Heart right ventricle (tissue), 16 donors: ENCODE measurements around the gene PRDM5. TPM values are rescaled to one million over a fixed set of nuclear protein-coding genes. Genes with fewer than 3 reads are reported as not detected.

Experiments
- ATAC-seq, 8 donors: fragments of 200-7000 bp; cut with Tn5 transposase; one replicate each; pipeline ENCODE4 v1.9.1; 2020; ENCODE audit warnings: mild to moderate bottlenecking in 8 of 8, moderate library complexity in 8 of 8, moderate number of reproducible peaks in 1 of 8
- DNase-seq, 2 donors: peaks; one replicate each; pipeline ENCODE4 v3.0.0-alpha.2; 2020
- H3K27ac ChIP-seq, 10 donors: fragments of 200-600 bp; sonication (generic) in 2 of 10; one replicate each; pipeline versions ENCODE4 v1.5.0 to v1.8.0; 2020 to 2022; ENCODE audit warnings: mild to moderate bottlenecking in 3 of 10
- H3K27me3 ChIP-seq, 7 donors: fragments of 200-600 bp; one replicate each; pipeline ENCODE4 v1.8.0; 2021 to 2022; ENCODE audit warnings: mild to moderate bottlenecking in 2 of 7
- H3K36me3 ChIP-seq, 9 donors: fragments of 200-600 bp; sonication (generic) in 1 of 9; one replicate each; pipeline versions ENCODE4 v1.5.0 to v1.8.0; 2020 to 2022; ENCODE audit warnings: mild to moderate bottlenecking in 2 of 9
- H3K4me1 ChIP-seq, 9 donors: fragments of 200-600 bp; sonication (generic) in 1 of 9; one replicate each; pipeline versions ENCODE4 v1.5.0 to v1.8.0; 2020 to 2022; ENCODE audit warnings: mild to moderate bottlenecking in 4 of 9
- H3K4me3 ChIP-seq, 10 donors: fragments of 200-600 bp; sonication (generic) in 2 of 10; one replicate each; pipeline versions ENCODE4 v1.5.0 to v1.8.0; 2020 to 2022; ENCODE audit warnings: mild to moderate bottlenecking in 7 of 10, moderate library complexity in 2 of 10
- H3K9me3 ChIP-seq, 11 donors: fragments of 200-600 bp in 10 of 11; sonication (generic) in 2 of 11; one replicate each; pipeline versions ENCODE4 v1.5.0 to v1.8.0; 2013 to 2022; ENCODE audit warnings: mild to moderate bottlenecking in 2 of 11, control low read depth in 1 of 11, moderate library complexity in 1 of 11
- WGBS, 2 donors: extraction: QIAGEN DNeasy Blood & Tissue Kit; methylation state at CpG; one replicate each; pipeline ENCODE4 v1.1.7; 2013; ENCODE audit warnings: inconsistent platforms in 1 of 2; 5-methylcytosine and 5-hydroxymethylcytosine counted together
- intact Hi-C, 10 donors: fragments of 100-400 bp; cut with DNase I; formaldehyde crosslinking; loops; one replicate each; pipeline versions ENCODE4 v1.11.1 to v1.14.2; 2022
- polyA plus RNA-seq, 2 donors: library from polyadenylated mRNA; stranded (reverse); fragments of 200-250 nt; gene quantifications; one replicate each; pipeline ENCODE4 v1.2.3, GENCODE V29; 2013
- total RNA-seq, 10 donors: library from RNA; stranded (reverse); fragmentation: NEBNext Ultra II Directional in 3 of 10; extraction: Animal tissue kit (Norgen Biotek cat#: 25700) in 3 of 10; gene quantifications; one replicate each; pipeline versions ENCODE4 v1.2.1 to v1.2.4, GENCODE V29; 2021 to 2023
- TF ChIP-seq, protein P1 (sequence below), 9 donors: fragments of 200-600 bp; sonication (generic) in 2 of 9; IDR thresholded peaks; one replicate each; pipeline versions ENCODE4 v1.5.0 to v1.8.0; 2021 to 2022; ENCODE audit warnings: antibody characterized with exemption in 9 of 9, mild to moderate bottlenecking in 5 of 9, moderate library complexity in 1 of 9
- donor health status: Arrhythmogenic right ventricular cardiomyopathy.
- donor health status: ischemic (EF 13 %, LVEDD 7.1; RV severe dilation, severe dysfunction).
- donor health status: healthy with polysubstance abuse.
- donor health status: DM: no; HTN: yes; CAD: no.
- donor health status: DM: no; HTN: no; CAD: no.
- donor health status: ischemic (EF 25% LVEDD 6.9; RV normal size, moderate dysfunction).
- donor health status: ischemic (EF 25% LVEDD 5.7; RV mildly dilated, moderate dysfunction).
- donor health status: healthy.
- donor health status: DM: yes; HTN: yes; CAD: no.
- donor health status: Ischemic cardiomyopathy.
- donor health status: ischemic (EF 35%, LVEDD 5.7; RV mildly dilated, moderate dysfunction).
- donor health status: nonischemic (EF 11% LVEDD 7.7; RV severe dilation, severe dysfunction).
- donor health status: DM: yes; HTN: yes; CAD: no.
- donor health status: PGD.
- donor health status: ischemic (EF 29% LVEDD 5.4; RV normal size, mild dysfunction).
- donor health status: nonischemic (EF 23%, LVEDD 6.1; RV moderate dilation, normal function).

Gene PRDM5
- total and polyA plus RNA-seq, 12 donors, result 1.5 to 20.5 (median 12.1) TPM

DNA sequence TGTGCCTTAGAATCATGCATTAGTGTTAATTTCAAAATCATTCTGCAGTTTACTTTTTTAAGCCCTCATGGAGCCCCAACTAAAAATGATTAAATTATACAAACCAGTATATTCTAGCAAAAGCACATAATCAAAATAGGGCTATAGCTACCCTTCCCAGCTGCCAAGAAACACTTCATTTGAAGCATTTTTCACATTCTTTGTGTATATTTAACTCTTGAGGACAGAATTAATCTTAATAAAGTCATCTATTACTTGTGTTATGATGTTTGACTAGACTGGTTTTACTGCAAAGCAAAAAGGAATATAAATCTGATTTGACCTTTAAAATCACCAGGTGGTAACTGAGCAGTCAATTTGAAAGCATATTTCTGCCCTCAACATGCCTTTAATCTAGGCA, 145.1 kb downstream of the PRDM5 start:
- intact Hi-C loops, result no loop called here
- Histone ChIP-seq H3K27ac (no peak overlapping the region), H3K36me3 (peaks cover 0 to 7% (median 0%) of the 10 kb centered on the region in 9 donors), H3K27me3 (no peaks in the 10 kb centered on the region), H3K4me3 (no peak overlapping the region), H3K4me1 (peaks cover 0 to 6% (median 0%) of the 10 kb centered on the region in 9 donors), H3K9me3 (no peaks in the 10 kb centered on the region)
- ATAC-seq (no peak), DNase-seq (no peak)
- TF ChIP-seq, protein P1, sequence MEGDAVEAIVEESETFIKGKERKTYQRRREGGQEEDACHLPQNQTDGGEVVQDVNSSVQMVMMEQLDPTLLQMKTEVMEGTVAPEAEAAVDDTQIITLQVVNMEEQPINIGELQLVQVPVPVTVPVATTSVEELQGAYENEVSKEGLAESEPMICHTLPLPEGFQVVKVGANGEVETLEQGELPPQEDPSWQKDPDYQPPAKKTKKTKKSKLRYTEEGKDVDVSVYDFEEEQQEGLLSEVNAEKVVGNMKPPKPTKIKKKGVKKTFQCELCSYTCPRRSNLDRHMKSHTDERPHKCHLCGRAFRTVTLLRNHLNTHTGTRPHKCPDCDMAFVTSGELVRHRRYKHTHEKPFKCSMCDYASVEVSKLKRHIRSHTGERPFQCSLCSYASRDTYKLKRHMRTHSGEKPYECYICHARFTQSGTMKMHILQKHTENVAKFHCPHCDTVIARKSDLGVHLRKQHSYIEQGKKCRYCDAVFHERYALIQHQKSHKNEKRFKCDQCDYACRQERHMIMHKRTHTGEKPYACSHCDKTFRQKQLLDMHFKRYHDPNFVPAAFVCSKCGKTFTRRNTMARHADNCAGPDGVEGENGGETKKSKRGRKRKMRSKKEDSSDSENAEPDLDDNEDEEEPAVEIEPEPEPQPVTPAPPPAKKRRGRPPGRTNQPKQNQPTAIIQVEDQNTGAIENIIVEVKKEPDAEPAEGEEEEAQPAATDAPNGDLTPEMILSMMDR (IDR thresholded peaks at IDR 0.05), result no peak

DNA sequence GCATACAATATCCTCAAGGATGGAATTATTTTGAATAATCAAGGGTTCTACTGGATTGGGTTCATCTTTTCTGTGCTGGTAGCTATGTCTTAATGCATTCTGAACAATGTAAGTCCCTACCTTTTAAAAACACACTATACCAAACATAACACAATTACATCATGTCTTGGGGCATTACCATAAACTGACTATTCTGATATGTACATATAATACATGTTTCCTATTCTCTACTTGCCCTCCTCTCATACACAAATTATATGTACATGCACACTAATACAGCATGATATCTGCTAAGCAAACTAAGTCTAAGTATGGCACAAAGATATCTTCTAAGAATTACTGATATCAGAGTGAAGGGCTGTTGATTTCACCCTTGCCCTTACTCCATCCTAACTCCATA, 147.1 kb downstream of the PRDM5 start:
- peaks cover 0 to under 1% (median 0%) of the 10 kb centered on the region in 9 donors for H3K36me3 ChIP-seq
- H3K9me3 ChIP-seq, result peaks cover 0 to 6% (median 0%) of the 10 kb centered on the region in 11 donors
- no peaks in the 10 kb centered on the region for H3K27me3 ChIP-seq
- ATAC-seq, result no peak
- H3K4me1 ChIP-seq, result peaks cover 0 to 6% (median 0%) of the 10 kb centered on the region in 9 donors
- intact Hi-C loops, result no loop called here
- no peak overlapping the region for H3K27ac ChIP-seq
- no peak overlapping the region for H3K4me3 ChIP-seq
- TF ChIP-seq, protein P1 (IDR thresholded peaks at IDR 0.05), result no peak
- no peak for DNase-seq

DNA sequence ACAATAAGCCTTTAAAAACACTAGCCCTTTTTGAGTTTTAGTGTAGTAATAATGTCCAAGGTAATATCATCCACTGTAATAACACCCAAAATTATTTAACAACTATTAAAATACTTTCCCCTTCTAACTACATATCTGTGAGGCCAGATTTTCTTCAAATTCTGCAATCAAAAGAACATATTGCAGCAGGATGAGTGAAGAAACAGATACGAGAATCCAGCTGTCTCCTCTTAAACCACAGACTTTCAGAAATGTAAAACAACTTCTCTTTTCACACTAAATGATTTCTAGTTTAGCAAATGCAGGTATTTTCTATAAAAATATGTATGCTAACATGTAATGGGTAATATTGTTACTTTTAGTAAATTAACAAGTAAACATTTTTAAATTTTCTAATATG, 148.9 kb downstream of the PRDM5 start:
- H3K36me3 ChIP-seq, result no peaks in the 10 kb centered on the region
- ATAC-seq (no peak), DNase-seq (no peak)
- intact Hi-C loops, result no loop called here
- TF ChIP-seq, protein P1 (IDR thresholded peaks at IDR 0.05), result no peak
- H3K4me3 ChIP-seq, result no peak overlapping the region
- peaks cover 0 to 6% (median 0%) of the 10 kb centered on the region in 11 donors for H3K9me3 ChIP-seq
- H3K4me1 ChIP-seq, result peaks cover 0 to 6% (median 0%) of the 10 kb centered on the region in 9 donors
- 87 to 90% methylated on average over 1 of the region's 1 CpG for WGBS, 2 donors
- no peak overlapping the region for H3K27ac ChIP-seq
- no peaks in the 10 kb centered on the region for H3K27me3 ChIP-seq

DNA sequence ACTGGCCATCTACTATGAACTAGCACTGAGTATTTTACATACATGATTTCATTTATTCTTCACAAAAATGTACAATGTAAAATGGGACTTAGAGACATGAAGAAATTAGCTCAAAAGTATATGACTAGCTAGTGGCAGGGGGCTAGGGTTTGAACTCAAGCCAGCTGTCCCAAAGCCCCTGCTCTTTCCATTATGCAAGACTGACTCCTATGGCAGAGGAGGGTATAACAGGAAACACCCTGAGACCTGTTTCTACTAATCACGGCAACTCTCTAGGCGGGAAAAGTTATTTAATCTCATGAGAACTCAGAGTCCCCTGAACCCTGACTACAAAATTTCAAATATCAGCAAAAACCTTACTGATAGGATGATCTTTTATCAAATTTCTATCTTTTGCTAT, 150.6 kb downstream of the PRDM5 start:
- 75 to 94% methylated on average over 2 of the region's 2 CpGs for WGBS, 2 donors
- Histone ChIP-seq H3K4me1 (peaks cover 0 to 6% (median 0%) of the 10 kb centered on the region in 9 donors), H3K27me3 (no peaks in the 10 kb centered on the region), H3K9me3 (peaks cover 0 to 6% (median 0%) of the 10 kb centered on the region in 11 donors), H3K4me3 (no peak overlapping the region), H3K36me3 (no peaks in the 10 kb centered on the region), H3K27ac (no peak overlapping the region)
- no peak for DNase-seq
- intact Hi-C loops, result no loop called here
- TF ChIP-seq, protein P1 (IDR thresholded peaks at IDR 0.05), result no peak
- no peak for ATAC-seq
